Endometrial microvascular endothelial cells (primary cell): ENCODE data around the gene PTGER3. TPM values are rescaled to one million over a fixed set of nuclear protein-coding genes. Genes with fewer than 3 reads are reported as not detected.
"Not testable (repeated sequence)": the region's sequence is repeated elsewhere in the genome, so short reads cannot be mapped to it uniquely, and the experiment has no call there.

ENCODE experiments used
- in situ Hi-C: cut with HindIII; loops from 2 replicates; pipeline ENCODE4 v1.10.0; 2017; ENCODE audit warnings: low sequenced_read_pairs, low pct_unique_long_range_greater_than_20kb; ENCODE audit errors: inconsistent ontology term
- total RNA-seq: library from RNA; depleted of rRNA; stranded (reverse); fragments of >200 nt; gene quantifications from one replicate; pipeline ENCODE4 v1.2.3, GENCODE V29; 2015; ENCODE audit errors: inconsistent ontology term

Gene PTGER3
- total RNA-seq, 1 donor from 2014 or later: 0.28 TPM

- in situ Hi-C loops: loop anchor here (25.0 kb wide), 1 partner anchor 361 kb away; no protein-coding TSS in a partner anchor
Measured at GRCh38 chr1:71023515-71023914, 24.1 kb downstream of the PTGER3 start.

GRCh38 chr1:71019233-71019969 lies 28.2 kb downstream of the PTGER3 start:
- in situ Hi-C loops: loop anchor here (25.0 kb wide), 1 partner anchor 357 kb away; no protein-coding TSS in a partner anchor

GRCh38 chr1:71018791-71019190 lies 28.8 kb downstream of the PTGER3 start:
- in situ Hi-C loops: loop anchor here (25.0 kb wide), 1 partner anchor 356 kb away; no protein-coding TSS in a partner anchor

GRCh38 chr1:71015745-71016144 lies 31.9 kb downstream of the PTGER3 start:
- in situ Hi-C loops: loop anchor here (25.0 kb wide), 1 partner anchor 353 kb away; no protein-coding TSS in a partner anchor

GRCh38 chr1:71014178-71014579 lies 33.4 kb downstream of the PTGER3 start:
- in situ Hi-C loops: loop anchor here (25.0 kb wide), 1 partner anchor 352 kb away; no protein-coding TSS in a partner anchor

- in situ Hi-C loops: loop anchor here (25.0 kb wide), 1 partner anchor 341 kb away; no protein-coding TSS in a partner anchor
Measured at GRCh38 chr1:71002709-71003475, 44.7 kb downstream of the PTGER3 start.

GRCh38 chr1:71001624-71002023 lies 46.0 kb downstream of the PTGER3 start:
- in situ Hi-C loops: loop anchor here (25.0 kb wide), 1 partner anchor 339 kb away; no protein-coding TSS in a partner anchor

- in situ Hi-C loops: no loop called here
Measured at GRCh38 chr1:70997793-70998192, 49.8 kb downstream of the PTGER3 start.

GRCh38 chr1:70994753-70995268 lies 52.8 kb downstream of the PTGER3 start:
- in situ Hi-C loops: no loop called here

- in situ Hi-C loops: no loop called here
Measured at GRCh38 chr1:70993798-70994197, 53.8 kb downstream of the PTGER3 start.

- in situ Hi-C loops: no loop called here
Measured at GRCh38 chr1:70992521-70992920, 55.1 kb downstream of the PTGER3 start.

GRCh38 chr1:70990469-70991253 lies 57.0 kb downstream of the PTGER3 start:
- in situ Hi-C loops: no loop called here

- in situ Hi-C loops: no loop called here
Measured at GRCh38 chr1:70987497-70987896, 60.1 kb downstream of the PTGER3 start.

GRCh38 chr1:70985776-70986225 lies 61.8 kb downstream of the PTGER3 start:
- in situ Hi-C loops: not testable (repeated sequence)

- in situ Hi-C loops: not testable (repeated sequence)
Measured at GRCh38 chr1:70985278-70985677, 62.3 kb downstream of the PTGER3 start.

GRCh38 chr1:70980361-70980760 lies 67.3 kb downstream of the PTGER3 start:
- in situ Hi-C loops: no loop called here

- in situ Hi-C loops: no loop called here
Measured at GRCh38 chr1:70979881-70980280, 67.7 kb downstream of the PTGER3 start.

GRCh38 chr1:70979313-70979712 lies 68.3 kb downstream of the PTGER3 start:
- in situ Hi-C loops: no loop called here

- in situ Hi-C loops: no loop called here
Measured at GRCh38 chr1:70978623-70979022, 69.0 kb downstream of the PTGER3 start.
